HG03280 (cell line): Measurements from ENCODE around the gene ABCA3.

Experiments
- ATAC-seq: cut with Tn5 transposase; IDR thresholded peaks from one replicate; pipeline ENCODE4 v1.9.1; 2021; ENCODE audit warnings: mild to moderate bottlenecking, moderate library complexity; ENCODE audit not compliant: unreplicated experiment

Gene ABCA3

DNA sequence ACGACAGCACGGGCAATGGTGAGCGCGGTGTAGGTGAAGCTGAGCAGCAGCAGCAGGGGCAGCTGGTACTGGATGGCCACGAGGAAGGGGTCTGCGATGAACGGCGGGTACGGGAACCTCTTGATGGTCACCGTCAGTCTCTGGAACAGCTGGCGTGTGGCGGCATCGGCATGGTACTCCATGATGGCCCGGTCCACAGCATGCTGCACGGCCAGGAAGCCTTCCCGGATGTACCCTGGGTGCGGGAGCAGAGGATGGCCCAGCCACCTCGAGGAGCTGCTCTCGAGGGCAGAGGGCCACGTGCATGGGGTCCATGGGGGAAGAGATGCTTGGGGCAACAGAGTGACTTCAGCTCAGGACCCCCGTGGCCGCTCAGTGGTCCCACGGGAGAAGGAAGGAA lies 20.9 kb downstream of the ABCA3 start:
- no peak for ATAC-seq

DNA sequence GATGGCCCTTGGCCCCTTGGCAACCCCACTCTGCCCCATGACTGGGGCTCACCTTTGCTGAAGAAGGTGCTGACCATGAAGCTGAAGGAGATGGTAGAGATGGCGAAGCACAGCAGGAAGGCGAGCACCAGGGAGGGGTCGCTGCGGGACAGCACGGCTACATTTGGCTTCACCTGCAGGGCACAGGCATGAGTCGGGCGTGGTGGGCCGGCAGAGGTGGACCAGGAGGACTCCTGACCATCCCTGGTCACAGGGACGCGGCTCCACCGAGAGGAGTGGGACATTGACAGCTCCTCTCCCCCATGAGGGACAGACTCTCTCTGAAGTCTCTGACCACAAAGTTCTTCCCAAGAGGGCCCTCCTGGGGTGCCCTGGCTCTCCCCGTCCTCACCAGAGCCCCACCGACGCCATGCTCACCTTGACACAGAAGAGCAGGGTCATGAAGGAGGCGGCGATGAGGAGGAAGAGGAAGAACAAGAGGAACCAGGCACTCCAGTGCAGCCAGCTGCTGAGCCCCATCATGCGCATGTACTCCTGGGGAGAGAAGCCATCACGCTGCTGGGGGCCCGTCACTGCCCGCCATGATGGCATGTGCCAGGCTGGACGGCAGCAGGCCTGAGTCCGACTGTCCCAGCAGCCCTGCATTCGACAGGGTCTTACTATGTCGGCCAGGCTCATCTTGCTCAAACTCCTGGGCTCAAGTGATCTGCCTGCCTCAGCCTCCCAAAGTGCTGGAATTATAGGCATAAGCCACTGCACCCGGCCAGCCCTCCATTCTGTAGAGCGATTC lies 23.1 kb downstream of the ABCA3 start:
- ATAC-seq, result no peak

DNA sequence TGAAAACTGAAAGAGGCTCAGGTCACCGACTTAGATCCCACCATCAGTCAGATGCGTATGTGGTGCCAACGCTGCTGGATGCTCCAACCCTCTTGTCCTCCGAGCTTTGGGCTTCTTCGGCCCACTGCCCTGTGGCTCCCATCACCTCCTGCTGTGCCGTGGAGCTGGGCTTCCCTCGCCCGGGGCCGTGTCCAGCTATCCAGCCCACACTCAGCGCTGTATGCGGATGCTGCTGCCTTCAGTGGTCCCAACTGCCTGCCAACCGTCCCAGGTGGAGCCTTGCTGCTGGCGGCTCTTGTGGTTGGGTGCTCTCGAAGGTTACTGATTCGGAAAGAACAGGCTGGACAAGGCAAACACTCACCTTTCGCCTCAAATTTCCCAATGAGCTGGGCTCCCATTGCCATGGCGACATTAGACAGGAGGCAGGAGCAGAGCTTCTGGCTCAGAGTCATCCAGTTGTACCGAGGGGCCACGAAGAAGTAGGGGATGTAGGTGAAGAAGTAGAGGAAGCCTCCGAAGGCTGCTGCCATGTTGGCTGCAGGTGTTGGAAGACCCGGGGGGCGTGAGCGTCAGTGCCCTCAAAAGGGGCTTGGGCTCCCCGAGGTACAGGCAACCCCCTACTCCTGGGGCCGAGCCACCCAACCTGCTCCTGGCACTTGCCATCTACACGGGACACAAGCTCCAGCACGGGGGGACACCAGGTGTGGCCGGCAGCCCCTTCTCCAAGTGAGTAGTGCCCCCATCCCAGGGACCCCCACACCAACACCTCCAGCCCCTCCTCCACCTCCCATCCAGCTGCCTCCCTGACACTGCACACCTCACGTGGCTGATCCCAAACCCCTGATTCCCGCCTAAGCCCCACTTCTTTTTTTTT lies 32.2 kb downstream of the ABCA3 start:
- no peak for ATAC-seq

DNA sequence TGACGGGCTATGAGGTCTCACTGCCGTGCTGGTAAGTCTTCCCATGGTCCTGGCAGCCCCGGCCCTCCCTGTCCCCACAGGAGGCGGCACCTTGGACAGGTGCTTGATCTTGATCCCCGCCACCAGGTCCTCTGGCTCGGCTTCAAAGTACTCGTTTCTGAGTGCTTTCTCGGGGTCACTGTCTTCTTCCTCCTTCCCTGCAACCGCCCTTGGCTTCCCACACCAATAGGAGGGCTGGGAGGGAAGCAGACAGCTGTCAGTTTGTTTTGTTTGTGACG lies 40.7 kb downstream of the ABCA3 start:
- no peak for ATAC-seq

DNA sequence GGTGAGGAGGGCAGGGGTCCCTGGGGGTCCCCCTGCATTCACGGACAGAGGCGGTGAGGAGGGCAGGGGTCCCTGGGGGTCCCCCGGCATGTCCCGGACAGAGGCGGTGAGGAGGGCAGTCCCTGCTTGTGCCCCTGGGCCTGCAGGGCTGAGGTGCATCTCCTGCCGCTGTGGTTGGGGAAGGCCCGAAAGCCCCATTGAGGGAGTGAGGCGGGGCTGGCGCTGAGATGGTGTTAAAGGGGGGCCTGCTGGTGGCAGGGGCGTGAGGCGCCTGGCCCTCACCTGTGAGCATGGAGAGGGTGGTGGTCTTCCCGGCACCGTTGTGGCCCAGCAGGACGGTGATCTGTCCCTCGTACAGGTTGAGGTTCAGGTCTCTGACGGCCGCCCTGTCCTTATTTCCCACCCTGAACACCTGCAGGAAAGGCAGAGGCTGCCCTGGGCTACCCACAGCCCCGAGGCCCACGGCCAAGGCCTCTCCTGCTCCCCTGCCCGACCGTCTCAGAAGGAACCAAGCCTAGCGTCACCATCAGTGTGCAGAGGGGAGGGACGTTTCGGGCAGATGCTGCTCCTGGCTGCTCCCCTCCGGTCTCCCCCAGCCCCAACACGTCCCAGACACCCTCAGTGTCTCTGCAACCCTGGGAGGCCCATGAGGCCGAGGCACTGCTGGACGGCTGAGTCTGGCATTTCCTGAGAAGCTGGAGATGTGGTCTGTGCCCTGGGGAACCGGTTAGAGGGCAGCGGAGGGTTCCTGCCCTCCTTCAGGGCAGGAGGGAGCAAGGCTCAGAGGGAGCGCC lies 41.2 kb downstream of the ABCA3 start:
- ATAC-seq, result no peak

DNA sequence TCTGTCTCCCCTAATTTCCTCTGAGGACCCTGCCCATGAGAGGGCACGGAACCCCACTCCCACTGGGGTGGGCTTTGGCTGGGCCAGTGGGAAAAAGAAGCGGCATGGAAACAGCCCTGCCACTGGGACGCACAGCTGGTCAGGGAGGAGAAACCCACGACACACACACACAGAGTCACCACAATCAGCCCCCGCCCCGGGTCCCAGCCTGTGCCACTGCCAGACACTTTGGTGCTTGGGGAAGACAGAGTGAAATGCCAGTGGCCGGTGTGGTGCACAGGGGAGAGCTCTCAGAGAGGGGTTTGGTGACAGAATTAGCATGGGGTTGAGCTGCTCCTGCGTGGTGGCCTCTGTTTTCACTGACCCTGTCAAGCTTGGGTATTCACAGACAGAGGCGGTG lies 41.9 kb downstream of the ABCA3 start:
- ATAC-seq, result no peak

DNA sequence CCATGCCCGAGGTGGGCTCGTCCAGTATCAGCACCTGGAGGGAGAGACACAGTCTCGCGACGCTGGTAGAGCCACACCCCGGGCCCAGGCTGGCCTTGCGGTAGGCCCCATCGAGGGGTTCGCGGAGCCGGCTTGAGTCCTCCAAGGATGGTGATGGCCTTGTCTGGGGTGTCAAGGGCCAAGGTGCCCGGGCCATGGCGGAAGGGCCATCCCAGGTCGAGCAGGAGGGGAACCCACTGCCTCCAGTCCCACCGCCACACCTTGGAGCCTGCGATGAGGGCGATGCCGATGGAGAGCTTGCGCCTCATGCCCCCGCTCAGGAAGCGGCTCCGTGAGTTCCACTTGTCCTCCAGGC lies 43.0 kb downstream of the ABCA3 start:
- ATAC-seq, result no peak

DNA sequence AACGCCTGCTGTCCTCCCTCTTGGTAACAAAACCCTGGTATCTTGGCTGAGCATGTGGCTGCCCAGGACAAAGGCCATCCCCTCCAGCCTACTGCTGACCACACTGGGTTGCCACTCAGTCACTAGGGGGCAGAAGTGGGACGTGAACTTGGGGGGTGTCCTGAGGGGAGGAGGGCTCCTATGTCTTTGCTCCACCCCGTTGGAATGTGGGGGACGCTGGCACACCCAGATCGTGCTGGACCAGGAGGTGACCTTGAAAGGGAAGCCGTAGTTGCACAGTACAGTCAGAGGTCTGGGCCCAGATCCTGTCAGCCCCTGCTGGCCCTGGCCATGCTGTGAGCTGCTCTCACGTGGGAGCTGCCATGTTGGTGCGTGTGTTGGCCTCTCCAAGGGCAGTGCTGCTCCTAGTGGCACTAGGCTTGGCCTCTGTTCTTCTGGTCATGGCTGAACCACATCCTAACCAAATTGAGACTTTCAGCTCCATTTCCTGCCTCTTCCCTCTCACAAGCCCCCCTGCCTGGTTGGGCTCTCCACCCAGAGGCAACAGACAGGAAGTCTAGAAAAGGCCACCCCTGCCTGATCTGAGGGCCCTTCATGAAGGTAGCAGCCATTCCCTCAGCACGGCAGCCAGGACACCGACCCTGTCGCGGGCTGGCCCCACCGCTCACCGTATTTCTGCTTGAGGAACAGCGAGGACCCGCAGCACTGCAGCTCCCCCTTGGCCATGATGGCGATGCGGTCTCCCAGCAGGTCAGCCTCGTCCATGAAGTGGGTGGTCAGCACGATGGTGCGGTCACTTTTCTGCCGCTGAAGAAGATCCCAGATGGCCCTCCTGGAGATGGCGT lies 43.6 kb downstream of the ABCA3 start:
- ATAC-seq, result no peak

DNA sequence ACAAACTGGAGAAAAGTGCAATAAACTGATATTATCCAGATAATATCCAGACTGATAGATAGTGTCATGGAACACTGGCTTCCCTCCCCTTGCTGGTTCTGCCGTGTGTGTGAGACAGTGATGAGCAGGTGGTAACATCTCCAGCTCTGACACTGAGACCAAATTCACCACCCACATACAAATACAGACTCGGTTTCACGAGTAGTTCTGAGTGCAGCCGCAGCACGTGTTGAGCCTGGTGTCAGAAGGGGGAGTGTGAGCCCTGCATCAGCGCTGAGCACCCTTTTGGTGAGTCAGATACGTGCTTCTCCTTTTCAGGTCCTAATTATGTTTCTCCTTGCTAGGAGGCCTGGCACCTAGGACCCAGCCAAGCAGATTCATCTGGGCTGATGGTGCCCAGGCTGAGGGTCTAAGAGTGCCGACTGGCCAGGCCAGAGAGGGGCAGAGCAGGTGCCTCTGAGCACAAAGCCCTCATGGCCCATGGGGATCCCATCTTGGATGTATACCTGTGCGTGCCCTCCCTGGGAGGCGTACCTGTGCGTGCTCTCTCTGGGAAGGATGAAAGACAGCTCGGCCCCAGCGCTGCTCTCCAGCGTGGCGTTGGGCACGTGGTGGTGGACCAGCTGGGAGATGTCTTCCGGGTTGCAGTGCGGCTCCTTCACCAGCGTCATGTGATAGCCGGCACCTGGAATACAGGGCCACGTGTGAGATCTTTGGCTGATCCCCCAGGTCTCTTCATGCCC lies 45.3 kb downstream of the ABCA3 start:
- peak; percentile 74 for ATAC-seq

DNA sequence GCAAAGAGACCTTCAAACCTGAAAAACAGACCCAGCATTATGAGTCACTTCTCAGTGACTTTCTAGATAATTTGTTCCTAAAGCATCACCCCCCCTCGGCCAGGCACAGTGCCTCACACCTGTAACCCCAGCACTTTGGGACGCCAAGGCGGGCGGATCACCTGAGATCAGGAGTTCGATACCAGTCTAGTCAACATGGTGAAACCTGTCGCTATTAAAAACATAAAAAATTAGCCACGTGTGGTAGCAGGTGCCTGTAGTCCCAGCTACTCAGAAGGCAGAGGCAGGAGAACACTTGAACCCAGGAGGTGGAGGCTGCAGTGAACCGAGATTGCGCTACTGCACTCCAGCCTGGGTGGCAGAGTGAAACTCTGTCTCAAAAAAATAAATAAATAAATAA lies 48.3 kb downstream of the ABCA3 start:
- no peak for ATAC-seq

DNA sequence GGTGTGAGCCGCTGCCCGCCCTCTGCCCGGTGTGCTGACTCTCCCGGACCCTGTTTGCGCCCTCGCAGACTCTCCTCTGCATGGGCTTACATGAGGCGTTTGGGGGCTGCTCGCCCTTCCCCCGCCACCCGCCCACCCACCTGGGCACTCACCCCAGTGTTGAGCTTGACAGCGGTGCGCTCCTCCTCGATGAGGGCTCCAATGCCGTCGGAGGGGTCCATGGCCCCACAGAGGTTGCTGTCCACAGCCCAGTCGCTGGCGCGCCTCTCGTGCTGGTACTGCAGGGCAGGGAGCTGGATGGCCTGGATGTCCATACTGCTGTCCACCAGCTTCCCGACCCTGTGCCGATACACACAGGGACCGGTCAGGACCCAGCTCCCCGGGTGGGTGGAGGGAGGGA lies 51.2 kb downstream of the ABCA3 start:
- ATAC-seq, result no peak

DNA sequence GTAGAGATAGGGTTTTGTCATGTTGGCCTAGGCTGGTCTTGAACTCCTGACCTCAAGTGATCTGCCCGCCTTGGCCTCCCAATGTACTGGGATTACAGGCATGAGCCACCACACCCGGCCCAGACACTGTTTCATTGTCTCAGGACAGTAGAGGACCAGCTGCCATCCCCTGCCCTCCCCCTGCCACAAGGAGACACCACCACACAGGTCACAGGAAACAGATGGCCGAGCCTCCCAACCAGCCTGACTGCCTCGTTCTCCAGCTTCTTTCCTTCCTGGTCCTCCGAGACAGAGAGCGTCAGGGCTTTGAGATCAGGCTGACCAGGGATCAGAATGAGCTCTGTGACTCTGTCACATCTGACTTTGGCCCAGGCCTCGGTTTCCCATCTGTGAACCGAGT lies 51.8 kb downstream of the ABCA3 start:
- ATAC-seq, result no peak

DNA sequence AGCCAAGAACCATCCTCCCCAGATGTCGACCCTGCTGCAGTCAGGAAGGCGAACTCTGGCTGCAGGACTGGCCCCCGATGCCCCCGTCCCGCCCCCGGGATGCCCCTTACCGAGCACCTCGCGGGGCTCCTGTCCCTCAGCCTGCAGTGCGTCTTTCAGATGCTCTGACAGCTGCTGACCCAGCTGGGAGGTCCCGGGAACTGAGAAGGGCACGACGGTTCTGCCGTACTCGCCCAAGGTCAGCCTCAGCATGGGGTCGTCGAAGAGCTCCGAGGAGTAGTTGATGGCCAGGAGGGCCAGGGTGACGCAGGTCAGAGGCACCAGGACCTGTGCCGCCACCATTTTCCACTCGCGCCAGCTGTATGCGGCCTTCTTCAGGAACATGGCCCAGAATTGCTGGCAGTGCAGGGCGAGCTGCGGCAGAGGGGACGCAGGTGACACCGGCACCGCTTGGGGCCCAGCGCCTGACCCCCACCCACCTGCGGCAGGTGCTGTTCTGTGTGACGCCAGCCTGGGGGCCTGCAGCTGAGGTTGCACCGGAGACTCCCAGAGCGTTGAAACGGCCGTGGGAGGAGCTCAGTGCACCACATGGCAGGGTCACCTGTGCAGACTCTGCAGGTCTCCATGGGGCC lies 52.5 kb downstream of the ABCA3 start:
- ATAC-seq, result no peak

DNA sequence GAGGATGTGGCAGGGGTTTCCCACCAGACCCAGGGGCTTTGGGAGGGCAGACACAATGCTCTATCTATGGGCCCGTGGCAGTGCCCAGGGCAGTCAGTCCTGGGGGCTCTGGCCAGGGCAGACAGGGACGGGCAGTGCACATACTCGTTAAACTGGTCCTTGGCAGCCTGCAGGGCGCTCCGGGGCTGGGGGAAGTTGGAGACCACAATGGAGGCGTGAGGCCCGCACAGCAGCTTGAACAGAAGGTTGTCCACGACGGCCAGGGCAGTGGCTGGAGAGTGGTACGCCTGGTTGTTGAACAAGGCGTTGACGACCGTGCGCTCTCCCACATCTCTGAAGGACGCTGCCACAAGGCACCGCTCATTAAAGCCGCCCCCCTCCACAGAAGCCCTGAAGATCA lies 54.0 kb downstream of the ABCA3 start:
- ATAC-seq, result no peak

DNA sequence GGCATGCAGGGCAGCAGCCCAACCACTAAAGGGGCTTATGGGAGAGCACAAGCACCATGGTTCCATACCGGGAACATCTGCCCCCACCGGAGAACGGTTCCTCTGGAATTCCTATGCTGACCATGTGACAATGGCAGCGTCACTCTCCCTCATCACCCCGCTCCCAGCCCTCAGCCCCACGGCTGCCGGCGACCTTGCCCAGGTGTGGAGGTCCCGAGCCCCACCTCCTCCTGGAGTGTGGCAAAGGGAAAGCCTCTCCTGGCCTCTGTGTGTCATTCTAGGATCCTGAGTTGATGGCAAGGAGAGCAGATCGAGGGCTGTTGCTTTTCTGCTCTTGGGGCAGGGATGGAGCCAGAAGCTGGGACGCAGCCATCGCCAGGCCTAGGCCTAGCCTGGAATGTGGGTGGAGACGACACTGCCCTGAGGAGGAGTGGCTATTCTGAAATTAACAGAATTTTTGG lies 54.8 kb downstream of the ABCA3 start:
- no peak for ATAC-seq

DNA sequence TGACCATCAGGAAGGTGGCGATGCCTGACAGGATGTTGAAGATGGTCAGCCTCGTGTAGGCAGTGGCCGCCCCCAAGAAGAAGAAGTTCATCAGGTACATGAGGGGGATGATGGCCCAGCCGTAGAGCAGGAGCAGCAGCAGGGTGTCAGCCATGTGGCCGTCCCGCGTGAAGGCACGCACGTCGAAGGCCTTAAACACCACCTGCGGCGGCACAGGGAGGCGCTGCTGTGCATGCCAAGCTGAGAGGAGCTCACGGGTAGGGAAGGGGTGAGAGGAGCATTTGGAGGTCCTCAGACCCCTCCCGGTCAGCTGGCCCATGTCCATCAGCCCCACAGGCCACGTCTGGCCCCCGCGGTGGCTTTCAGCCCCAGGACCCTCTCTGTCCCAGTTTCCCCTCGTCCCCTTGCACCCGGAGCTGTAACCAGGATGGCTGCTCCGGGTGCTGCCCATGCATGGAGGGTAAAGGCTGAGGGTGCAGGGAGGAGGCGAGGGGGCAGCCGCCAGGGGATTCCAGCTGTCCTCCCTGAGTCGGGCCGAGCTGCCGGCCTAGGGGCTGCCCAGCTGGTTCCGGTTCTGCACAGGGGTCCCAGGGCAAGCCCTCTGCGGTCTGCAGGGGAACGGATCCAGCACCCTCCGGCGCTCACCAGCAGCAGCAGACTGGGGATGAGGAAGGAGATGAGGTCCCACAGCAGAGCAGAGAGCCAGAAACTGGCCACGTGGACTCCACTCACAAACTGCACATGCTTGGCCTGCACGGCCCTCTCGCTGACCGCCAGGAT lies 55.5 kb downstream of the ABCA3 start:
- no peak for ATAC-seq

DNA sequence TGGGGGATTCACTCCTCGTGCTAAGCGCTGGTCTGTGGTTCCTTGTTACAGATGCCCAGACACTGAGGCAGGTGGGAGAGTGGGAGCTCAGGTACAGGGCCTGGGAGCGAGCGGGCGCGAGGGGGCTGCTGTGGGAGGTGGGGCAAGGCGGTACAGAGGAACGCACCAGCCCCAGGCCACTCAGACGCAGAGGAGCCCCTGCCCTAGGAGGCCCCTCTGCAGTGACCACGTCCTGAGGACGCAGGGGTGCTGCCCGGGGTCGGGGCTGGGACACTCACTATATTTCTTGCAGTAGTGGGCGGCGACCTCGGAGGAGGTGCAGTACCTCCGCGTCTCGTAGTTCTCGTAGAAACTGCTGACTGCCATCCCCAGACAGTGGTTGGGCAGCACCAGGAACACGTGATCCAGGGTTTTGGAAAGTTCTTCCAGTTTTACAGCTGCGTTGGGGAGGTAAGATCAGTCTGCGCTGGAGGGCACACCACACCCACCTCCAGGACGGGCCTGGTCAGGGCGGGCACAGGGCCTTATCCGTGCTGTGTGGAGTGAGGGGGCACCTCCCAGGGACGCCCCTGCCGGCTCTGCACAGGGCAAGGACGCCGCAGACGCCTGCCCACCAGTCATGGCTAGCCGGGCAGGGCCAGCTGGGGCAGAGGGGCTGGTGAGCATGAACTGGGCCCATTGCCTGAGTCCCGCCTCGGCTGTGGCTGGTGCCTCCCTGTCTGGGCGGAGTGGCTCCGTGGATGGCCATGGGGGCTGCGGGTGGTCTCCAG lies 56.3 kb downstream of the ABCA3 start:
- ATAC-seq, result no peak
